Trophoblast cell (in vitro differentiated cells and primary cell): Measurements from ENCODE around the gene DSCAM.
A peak's percentile ranks its signal among the peaks of the same experiment; 100 is the strongest.

Experiments used
- DNase-seq, 2 donors: peaks; one replicate each; pipeline ENCODE4 v3.0.0-alpha.2; 2016
- H2AFZ ChIP-seq: 2 replicates; pipeline ENCODE4 v1.6.1; 2013; ENCODE audit warnings: low read length, moderate library complexity, mild to moderate bottlenecking; ENCODE audit not compliant: insufficient read depth, poor library complexity
- H2AK5ac ChIP-seq: 2 replicates; pipeline ENCODE4 v1.6.1; 2013; ENCODE audit warnings: mild to moderate bottlenecking, low read length
- H2BK120ac ChIP-seq: 2 replicates; pipeline ENCODE4 v1.6.1; 2013; ENCODE audit warnings: low read length, mild to moderate bottlenecking, moderate library complexity; ENCODE audit not compliant: insufficient read depth, poor library complexity
- H2BK12ac ChIP-seq: 2 replicates; pipeline ENCODE4 v1.6.1; 2013; ENCODE audit warnings: mild to moderate bottlenecking, low read length, moderate library complexity
- H2BK5ac ChIP-seq: 2 replicates; pipeline ENCODE4 v1.6.1; 2013; ENCODE audit warnings: low read length, low read depth, moderate library complexity, mild to moderate bottlenecking; ENCODE audit not compliant: poor library complexity
- H3K14ac ChIP-seq: 2 replicates; pipeline ENCODE4 v1.6.1; 2013; ENCODE audit warnings: mild to moderate bottlenecking, low read length
- H3K18ac ChIP-seq: 2 replicates; pipeline ENCODE4 v1.6.1; 2013; ENCODE audit warnings: mild to moderate bottlenecking, low read length
- H3K23ac ChIP-seq: 2 replicates; pipeline ENCODE4 v1.6.1; 2013; ENCODE audit warnings: low read length
- H3K27ac ChIP-seq: 2 replicates; pipeline ENCODE4 v1.5.1; 2013; ENCODE audit warnings: low read depth, mild to moderate bottlenecking, inconsistent platforms, low read length, moderate library complexity
- H3K27me3 ChIP-seq: 2 replicates; pipeline ENCODE4 v1.6.1; 2013; ENCODE audit warnings: inconsistent platforms, mild to moderate bottlenecking, low read length, moderate library complexity; ENCODE audit not compliant: insufficient read depth
- H3K36me3 ChIP-seq, 2 experiments: 1 replicate in 1 of 2; 2 replicates in 1 of 2; pipeline ENCODE4 v1.6.1; 2013; ENCODE audit warnings: low read length in 2 of 2, mild to moderate bottlenecking in 2 of 2, moderate library complexity in 1 of 2; ENCODE audit not compliant: insufficient read depth in 2 of 2, control insufficient read depth in 1 of 2
- H3K4ac ChIP-seq: 2 replicates; pipeline ENCODE4 v1.6.1; 2013; ENCODE audit warnings: low read depth, mild to moderate bottlenecking, low read length, moderate library complexity
- H3K4me1 ChIP-seq, 2 experiments: 1 replicate in 1 of 2; 2 replicates in 1 of 2; pipeline ENCODE4 v1.6.1; 2013; ENCODE audit warnings: low read length in 2 of 2, mild to moderate bottlenecking in 2 of 2, moderate library complexity in 1 of 2; ENCODE audit not compliant: insufficient read depth in 2 of 2, control insufficient read depth in 1 of 2
- H3K4me2 ChIP-seq: 2 replicates; pipeline ENCODE4 v1.6.1; 2013; ENCODE audit warnings: inconsistent platforms, mild to moderate bottlenecking, low read length, moderate library complexity
- H3K4me3 ChIP-seq: 2 replicates; pipeline ENCODE4 v1.5.1; 2013; ENCODE audit warnings: mild to moderate bottlenecking, low read depth, low read length, inconsistent platforms
- H3K79me1 ChIP-seq: one replicate; pipeline ENCODE4 v1.6.1; 2013; ENCODE audit warnings: low read length
- H3K79me2 ChIP-seq: 2 replicates; pipeline ENCODE4 v1.6.1; 2013; ENCODE audit warnings: low read length, mild to moderate bottlenecking; ENCODE audit not compliant: control insufficient read depth, insufficient read depth, poor library complexity
- H3K9ac ChIP-seq: 2 replicates; pipeline ENCODE4 v1.6.1; 2013; ENCODE audit warnings: mild to moderate bottlenecking, low read length
- H3K9me3 ChIP-seq: 2 replicates; pipeline ENCODE4 v1.6.1; 2013; ENCODE audit warnings: low read depth, mild to moderate bottlenecking, control low read depth, inconsistent platforms, low read length; ENCODE audit not compliant: insufficient read depth
- H4K12ac ChIP-seq: 2 replicates; pipeline ENCODE4 v1.6.1; 2013; ENCODE audit warnings: low read depth, mild to moderate bottlenecking, low read length, moderate library complexity
- H4K8ac ChIP-seq: 2 replicates; pipeline ENCODE4 v1.6.1; 2013; ENCODE audit warnings: low read depth, mild to moderate bottlenecking, low read length, moderate library complexity
- H4K91ac ChIP-seq: one replicate; pipeline ENCODE4 v1.6.1; 2013; ENCODE audit warnings: low read depth, mild to moderate bottlenecking, low read length, moderate library complexity
- WGBS: extraction: QIAGEN DNeasy Blood & Tissue Kit; methylation state at CpG from one replicate; pipeline ENCODE4 v1.1.7; 2013; ENCODE audit warnings: missing lambda C conversion rate; ENCODE audit not compliant: insufficient read length, insufficient coverage; ENCODE audit errors: extremely low coverage; 5-methylcytosine and 5-hydroxymethylcytosine counted together

DSCAM gene

GRCh38 chr21:40481764-40482163, 365.2 kb downstream of the DSCAM start:
- no peaks in the 10 kb centered on the region for H3K9me3 ChIP-seq
- WGBS: no CpG with 5 or more reads among the region's 9 CpGs
- no peak overlapping the region for H4K91ac ChIP-seq

DNA sequence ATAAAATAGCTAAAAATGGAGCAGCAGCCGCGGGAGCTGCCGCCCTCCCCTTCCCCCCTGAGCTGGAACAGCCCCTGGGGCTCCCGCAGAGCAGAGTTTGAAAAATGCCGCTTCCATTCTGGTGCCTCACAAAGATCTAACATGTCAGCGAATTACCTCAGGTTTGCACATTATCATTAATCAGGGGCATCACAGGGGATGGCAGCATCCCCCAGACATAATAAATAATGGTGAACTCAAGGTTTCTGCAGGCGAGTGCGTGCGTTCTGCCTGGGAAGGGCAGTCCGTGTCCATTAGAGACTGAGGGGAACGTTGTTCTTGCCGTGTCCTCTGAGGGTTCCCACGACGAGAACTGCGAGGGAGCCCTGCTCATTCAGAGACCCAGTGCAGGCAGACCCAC, 372.4 kb downstream of the DSCAM start:
- Histone ChIP-seq H2BK12ac (no peak overlapping the region), H4K91ac (no peak overlapping the region), H3K4ac (no peak overlapping the region), H3K9me3 (no peaks in the 10 kb centered on the region), H3K18ac (no peak overlapping the region), H4K12ac (no peak overlapping the region), H2BK120ac (no peak overlapping the region), H3K9ac (no peak overlapping the region), H2AK5ac (no peak overlapping the region), H3K4me1 (no peaks in the 10 kb centered on the region), H3K23ac (no peak overlapping the region), H3K27ac (no peak overlapping the region), H3K36me3 (no peaks in the 10 kb centered on the region), H3K14ac (no peak overlapping the region), H3K79me1 (no peaks in the 10 kb centered on the region), H3K4me2 (no peak overlapping the region), H3K27me3 (no peaks in the 10 kb centered on the region), H4K8ac (no peak overlapping the region), H2AFZ (no peak overlapping the region), H3K79me2 (no peaks in the 10 kb centered on the region), H2BK5ac (no peak overlapping the region), H3K4me3 (no peak overlapping the region)
- no peak for DNase-seq
- whole genome bisulfite sequencing: no CpG with 5 or more reads among the region's 15 CpGs

More at GRCh38 chr21:40481764-40482163, 365.2 kb downstream of the DSCAM start:
- Histone ChIP-seq H3K23ac (no peak overlapping the region), H3K4me3 (no peak overlapping the region), H3K9ac (no peak overlapping the region), H2BK5ac (no peak overlapping the region), H3K4me2 (no peak overlapping the region), H4K8ac (no peak overlapping the region), H3K27ac (no peak overlapping the region), H3K4ac (no peak overlapping the region), H2AK5ac (no peak overlapping the region), H3K27me3 (no peaks in the 10 kb centered on the region), H3K79me1 (no peaks in the 10 kb centered on the region), H2AFZ (no peak overlapping the region), H2BK12ac (no peak overlapping the region), H3K4me1 (no peaks in the 10 kb centered on the region), H3K14ac (no peak overlapping the region), H2BK120ac (no peak overlapping the region), H3K18ac (no peak overlapping the region), H3K79me2 (no peaks in the 10 kb centered on the region), H4K12ac (no peak overlapping the region), H3K36me3 (no peaks in the 10 kb centered on the region)
- no peak for DNase-seq

- Histone ChIP-seq H3K27me3 (no peaks in the 10 kb centered on the region), H2BK12ac (no peak overlapping the region), H3K4me2 (no peak overlapping the region), H3K9me3 (no peaks in the 10 kb centered on the region), H2AFZ (no peak overlapping the region), H2BK5ac (no peak overlapping the region), H2AK5ac (no peak overlapping the region), H3K79me1 (no peaks in the 10 kb centered on the region), H3K4ac (no peak overlapping the region), H4K91ac (no peak overlapping the region), H4K12ac (no peak overlapping the region), H3K27ac (no peak overlapping the region), H2BK120ac (no peak overlapping the region), H3K4me1 (no peaks in the 10 kb centered on the region), H3K36me3 (no peaks in the 10 kb centered on the region), H3K9ac (no peak overlapping the region), H3K14ac (no peak overlapping the region), H3K4me3 (no peak overlapping the region), H3K18ac (no peak overlapping the region), H3K23ac (no peak overlapping the region), H4K8ac (no peak overlapping the region), H3K79me2 (no peaks in the 10 kb centered on the region)
- peak in 1 of 2 donors; percentile 63 for DNase-seq
- WGBS: no CpG with 5 or more reads among the region's 4 CpGs
Observed at GRCh38 chr21:40472013-40472412, 374.9 kb downstream of the DSCAM start.

DNA sequence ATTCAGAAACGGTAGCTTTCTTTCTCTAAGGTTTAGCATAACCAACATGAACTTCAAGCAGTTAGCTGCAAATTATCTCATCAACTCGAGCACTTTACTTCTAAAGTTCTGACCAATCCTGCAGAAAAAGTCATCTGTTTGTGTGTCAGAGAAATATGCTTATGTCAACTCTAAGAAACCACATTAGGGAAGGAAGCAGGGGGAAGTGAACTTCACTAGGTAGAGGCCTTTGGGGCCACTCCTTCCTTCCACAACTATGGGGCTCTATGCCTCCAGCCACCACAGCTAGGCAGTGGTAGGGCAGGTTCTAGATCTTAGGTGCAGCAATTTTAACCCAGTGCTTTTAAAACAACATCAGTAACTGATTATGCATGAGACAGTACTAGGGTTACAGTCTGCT, 375.9 kb downstream of the DSCAM start:
- Histone ChIP-seq H3K18ac (no peak overlapping the region), H4K91ac (no peak overlapping the region), H3K4me1 (no peaks in the 10 kb centered on the region), H3K27me3 (no peaks in the 10 kb centered on the region), H2BK5ac (no peak overlapping the region), H3K23ac (no peak overlapping the region), H3K27ac (no peak overlapping the region), H2BK12ac (no peak overlapping the region), H3K9me3 (no peaks in the 10 kb centered on the region), H3K14ac (no peak overlapping the region), H3K79me2 (no peaks in the 10 kb centered on the region), H2AFZ (no peak overlapping the region), H3K9ac (no peak overlapping the region), H3K4me2 (no peak overlapping the region), H3K79me1 (no peaks in the 10 kb centered on the region), H2AK5ac (no peak overlapping the region), H3K4me3 (no peak overlapping the region), H3K4ac (no peak overlapping the region), H3K36me3 (no peaks in the 10 kb centered on the region), H4K8ac (no peak overlapping the region), H4K12ac (no peak overlapping the region), H2BK120ac (no peak overlapping the region)
- WGBS: no CpG with 5 or more reads among the region's 2 CpGs
- no peak for DNase-seq
